HEK293T (cell line): ENCODE measurements around the gene WSB2.
"Not testable (repeated sequence)": the region's sequence is repeated elsewhere in the genome, so short reads cannot be mapped to it uniquely, and the experiment has no call there.

Experiments
- CTCF ChIA-PET: fragments of 350-600 bp; formaldehyde crosslinking; extraction: SDS; loops from one replicate; lab custom pipeline; 2021; ENCODE audit warnings: antibody characterized with exemption, inconsistent platforms; lab: Yijun Ruan, JAX
- POLR2A ChIA-PET: fragments of 350-600 bp; formaldehyde crosslinking; extraction: SDS; loops from one replicate; lab custom pipeline; 2020; ENCODE audit warnings: antibody characterized with exemption, inconsistent platforms; lab: Yijun Ruan, JAX
- DNase-seq: peaks from one replicate; pipeline ENCODE4 v3.0.0; 2012; ENCODE audit warnings: mixed read lengths; ENCODE audit errors: extremely low spot score
- ARNT ChIP-seq: fragments of 450-650 bp; IDR thresholded peaks from 2 replicates; pipeline ENCODE4 v1.6.1; 2017; ENCODE audit warnings: mild to moderate bottlenecking
- BHLHE40 ChIP-seq: fragments of 450-650 bp; IDR thresholded peaks from 2 replicates; pipeline ENCODE4 v1.6.1; 2016; ENCODE audit warnings: mild to moderate bottlenecking, moderate library complexity, borderline replicate concordance
- CTBP1 ChIP-seq: fragments of 450-650 bp; IDR thresholded peaks from 2 replicates; pipeline ENCODE4 v1.6.1; 2016; ENCODE audit warnings: borderline replicate concordance
- ELF4 ChIP-seq: fragments of 450-650 bp; IDR thresholded peaks from 2 replicates; pipeline ENCODE4 v1.6.1; 2017; ENCODE audit warnings: antibody characterized with exemption
- FOXA1 ChIP-seq: fragments of 450-650 bp; IDR thresholded peaks from 2 replicates; pipeline ENCODE4 v1.6.1; 2016; ENCODE audit warnings: mild to moderate bottlenecking
- FOXK2 ChIP-seq: fragments of 450-650 bp; IDR thresholded peaks from 2 replicates; pipeline ENCODE4 v1.6.1; 2016; ENCODE audit warnings: mild to moderate bottlenecking
- FOXM1 ChIP-seq: fragments of 450-650 bp; IDR thresholded peaks from 2 replicates; pipeline ENCODE4 v1.6.1; 2017; ENCODE audit warnings: mild to moderate bottlenecking, borderline replicate concordance
- HDGF ChIP-seq: fragments of 450-650 bp; IDR thresholded peaks from 2 replicates; pipeline ENCODE4 v1.6.1; 2017; ENCODE audit warnings: antibody characterized with exemption, borderline replicate concordance
- L3MBTL2 ChIP-seq: fragments of 450-650 bp; conservative IDR thresholded peaks from 2 replicates; pipeline ENCODE4 v1.6.1; 2016; ENCODE audit warnings: mild to moderate bottlenecking
- LEF1 ChIP-seq: fragments of 450-650 bp; IDR thresholded peaks from 2 replicates; pipeline ENCODE4 v1.6.1; 2017; ENCODE audit warnings: mild to moderate bottlenecking, borderline replicate concordance
- NFRKB ChIP-seq: fragments of 450-650 bp; IDR thresholded peaks from 2 replicates; pipeline ENCODE4 v1.6.1; 2016; ENCODE audit warnings: mild to moderate bottlenecking, moderate library complexity
- PKNOX1 ChIP-seq: fragments of 450-650 bp; IDR thresholded peaks from 2 replicates; pipeline ENCODE4 v1.6.1; 2016
- SP1 ChIP-seq: fragments of 450-650 bp; IDR thresholded peaks from 2 replicates; pipeline ENCODE4 v1.6.1; 2017
- SUZ12 ChIP-seq: fragments of 450-650 bp; IDR thresholded peaks from 2 replicates; pipeline ENCODE4 v1.6.1; 2016; ENCODE audit warnings: mild to moderate bottlenecking
- TARDBP ChIP-seq: fragments of 450-650 bp; IDR thresholded peaks from 2 replicates; pipeline ENCODE4 v1.6.1; 2016
- ZNF384 ChIP-seq: fragments of 450-650 bp; IDR thresholded peaks from 2 replicates; pipeline ENCODE4 v1.6.1; 2016

The WSB2 gene

GRCh38 chr12:118025168-118025567 is 35.8 kb downstream of the WSB2 start:
- CTCF ChIA-PET, result no interaction called here

GRCh38 chr12:118023301-118023860 is 37.6 kb downstream of the WSB2 start:
- DNase-seq, result no peak
- TF ChIP-seq TARDBP (no peak), HDGF (no peak), FOXK2 (no peak), BHLHE40 (no peak), NFRKB (no peak), ELF4 (no peak), LEF1 (no peak)
- POLR2A ChIA-PET, result no interaction called here
- CTCF ChIA-PET, result no interaction called here

More at GRCh38 chr12:118025168-118025567, 35.8 kb downstream of the WSB2 start:
- POLR2A ChIA-PET, result interaction anchor here (2.3 kb wide), 1 partner anchor 9 kb away, joined by 7 read pairs; the partner anchor contains the start of gene RFC5
- no peak for TF ChIP-seq TARDBP
- no peak for TF ChIP-seq PKNOX1
- TF ChIP-seq NFRKB, result no peak
- no peak for TF ChIP-seq LEF1
- no peak for TF ChIP-seq ARNT
- TF ChIP-seq FOXA1, result no peak
- no peak for TF ChIP-seq L3MBTL2
- no peak for TF ChIP-seq SUZ12
- TF ChIP-seq CTBP1, result no peak
- TF ChIP-seq FOXK2, result no peak
- TF ChIP-seq ELF4, result no peak
- TF ChIP-seq BHLHE40, result no peak
- TF ChIP-seq HDGF, result no peak
- DNase-seq, result no peak

- no peak for TF ChIP-seq BHLHE40
- no peak for TF ChIP-seq SP1
- no peak for TF ChIP-seq ARNT
- no peak for TF ChIP-seq HDGF
- no peak for TF ChIP-seq FOXM1
- TF ChIP-seq ELF4, result no peak
- no peak for TF ChIP-seq CTBP1
- no peak for TF ChIP-seq L3MBTL2
- TF ChIP-seq FOXK2, result no peak
- TF ChIP-seq NFRKB, result no peak
- POLR2A ChIA-PET, result no interaction called here
- DNase-seq, result no peak
- CTCF ChIA-PET, result no interaction called here
Measured at GRCh38 chr12:118022728-118023109, 38.3 kb downstream of the WSB2 start.

- CTCF ChIA-PET, result not testable (repeated sequence)
Measured at GRCh38 chr12:118022097-118022727, 38.8 kb downstream of the WSB2 start.

GRCh38 chr12:118020036-118020435 is 40.9 kb downstream of the WSB2 start:
- ChIA-PET POLR2A (no interaction called here), CTCF (no interaction called here)
- no peak for TF ChIP-seq HDGF
- TF ChIP-seq TARDBP, result no peak
- no peak for TF ChIP-seq FOXM1
- no peak for TF ChIP-seq ARNT
- TF ChIP-seq SP1, result no peak
- TF ChIP-seq PKNOX1, result no peak
- no peak for DNase-seq

More at GRCh38 chr12:118022097-118022727, 38.8 kb downstream of the WSB2 start:
- DNase-seq, POLR2A ChIA-PET: not testable (repeated sequence)

GRCh38 chr12:118017926-118018325 is 43.1 kb downstream of the WSB2 start:
- ChIA-PET CTCF (no interaction called here), POLR2A (interaction anchor here (1.0 to 1.9 kb wide), 2 partner anchors 56 to 140 kb away, joined by 3 to 7 read pairs; no protein-coding TSS in a partner anchor)
- DNase-seq, result no peak
- no peak for TF ChIP-seq FOXK2
- no peak for TF ChIP-seq HDGF
- no peak for TF ChIP-seq TARDBP
- TF ChIP-seq LEF1, result no peak
- no peak for TF ChIP-seq ZNF384

GRCh38 chr12:118016424-118017264 is 44.3 kb downstream of the WSB2 start, which contains the start of gene RFC5:
RFC5 (plus strand) TSS chr12:118016703; CDS start chr12:118016828, 125 bp downstream.
- TF ChIP-seq ELF4 (0 out of 2 replicates have a peak, but pooled peaks have one; percentile 14), ZNF384 (no peak), L3MBTL2 (peak; percentile 95)
- DNase-seq, result peak; percentile 100
- POLR2A ChIA-PET, result interaction anchor here (0.6 to 1.9 kb wide), 12 partner anchors 9 to 139 kb away, joined by 3 to 7 read pairs (median 4); partner anchors contain the start of gene PEBP1
- CTCF ChIA-PET, result no interaction called here
